Spleen (tissue), 7 donors: ENCODE measurements around the gene MRRF.

Experiments used
- CTCF ChIP-seq, 11 experiments: fragments of 200-600 bp in 7 of 11; fragments of 450-650 bp in 4 of 11; sonication (generic) in 4 of 11; IDR thresholded peaks in 8 of 11; conservative IDR thresholded peaks in 3 of 11; 1 replicate in 7 of 11; 2 replicates in 4 of 11; pipeline versions ENCODE4 v1.4.0 to v1.8.0; 2016 to 2021; ENCODE audit warnings: antibody characterized with exemption in 11 of 11, inconsistent platforms in 4 of 11, mild to moderate bottlenecking in 1 of 11
- POLR2A ChIP-seq, 3 donors: fragments of 450-650 bp; IDR thresholded peaks; one replicate each; pipeline ENCODE4 v1.5.1; 2017; ENCODE audit warnings: antibody characterized with exemption in 3 of 3, mild to moderate bottlenecking in 1 of 3
- POLR2AphosphoS5 ChIP-seq, 3 donors: sonication (generic); formaldehyde crosslinking; IDR thresholded peaks; one replicate each; pipeline ENCODE4 v1.5.1; 2017; ENCODE audit warnings: antibody characterized with exemption in 3 of 3
- donor health status: DM: no; HTN: no; CAD: no; lungs with moderate emphysema.
- donor health status: DM: no; HTN: no; CAD: no.
- donor health status: DM: no; HTN: no; CAD: no.

DNA sequence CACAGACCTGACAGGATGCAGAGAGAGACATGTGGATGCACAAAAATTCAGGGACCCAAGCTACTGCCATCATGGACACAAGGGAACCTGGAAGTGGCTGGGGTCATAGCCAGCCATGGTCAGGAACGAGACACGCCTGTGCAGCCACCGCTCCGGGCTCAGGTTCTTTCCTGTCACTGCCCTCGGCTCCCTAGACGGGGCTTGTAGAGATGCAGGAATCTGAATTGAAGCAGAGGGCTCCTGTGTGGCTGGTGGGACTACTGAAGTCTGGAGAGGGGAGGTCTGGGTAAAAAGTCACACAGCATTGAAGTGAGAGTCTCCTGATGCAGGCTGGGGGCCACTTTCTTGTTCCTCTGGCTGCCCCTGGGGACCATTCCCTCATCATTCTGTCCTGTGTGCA, 73.9 kb downstream of the MRRF start:
- TF ChIP-seq POLR2A (IDR thresholded peaks at IDR 0.05) (no peak), CTCF (IDR thresholded peaks at IDR 0.05 in 8 of 11, conservative IDR thresholded peaks at IDR 0.05 in 3 of 11) (no peak), POLR2AphosphoS5 (IDR thresholded peaks at IDR 0.05) (no peak)
